Esophagus squamous epithelium (tissue), 5 donors: ENCODE results near the gene ASPN. TPM values are rescaled to one million over a fixed set of nuclear protein-coding genes. Genes with fewer than 3 reads are reported as not detected.

Experiments used
- DNase-seq: peaks from one replicate; lab custom pipeline; 2025; lab: John Stamatoyannopoulos, UW
- H3K27ac ChIP-seq, 4 donors: fragments of 200-600 bp; sonication (generic); one replicate each; pipeline ENCODE4 v1.5.1; 2016 to 2019; ENCODE audit warnings: mild to moderate bottlenecking in 1 of 4
- H3K27me3 ChIP-seq, 4 donors: fragments of 200-600 bp; sonication (generic); 1 replicate in 3 of 4; 2 replicates in 1 of 4; pipeline versions ENCODE4 v1.5.1 to v1.6.0; 2017 to 2021; ENCODE audit warnings: antibody characterized with exemption in 1 of 4
- H3K36me3 ChIP-seq, 3 donors: fragments of 200-600 bp; sonication (generic); one replicate each; pipeline ENCODE4 v1.5.1; 2016 to 2019
- H3K4me1 ChIP-seq, 3 donors: fragments of 200-600 bp; sonication (generic); one replicate each; pipeline ENCODE4 v1.5.1; 2017 to 2019
- H3K4me3 ChIP-seq, 4 donors: fragments of 200-600 bp; sonication (generic); 1 replicate in 3 of 4; 2 replicates in 1 of 4; pipeline ENCODE4 v1.5.1; 2016 to 2019; ENCODE audit warnings: mild to moderate bottlenecking in 2 of 4, moderate library complexity in 1 of 4
- H3K9me3 ChIP-seq, 3 donors: fragments of 200-600 bp; sonication (generic); one replicate each; pipeline ENCODE4 v1.5.1; 2016 to 2019
- CTCF ChIP-seq, 6 experiments: fragments of 450-650 bp in 4 of 6; fragments of 200-600 bp in 2 of 6; sonication (generic) in 2 of 6; IDR thresholded peaks; one replicate each; pipeline ENCODE4 v1.5.1; 2016 to 2019; ENCODE audit warnings: antibody characterized with exemption in 6 of 6, mild to moderate bottlenecking in 4 of 6, moderate library complexity in 4 of 6
- POLR2A ChIP-seq, 4 donors: fragments of 450-650 bp; IDR thresholded peaks; one replicate each; pipeline ENCODE4 v1.6.1; 2017; ENCODE audit warnings: antibody characterized with exemption in 4 of 4, mild to moderate bottlenecking in 4 of 4, moderate library complexity in 3 of 4
- WGBS, 2 donors: methylation state at CpG; one replicate each; pipeline ENCODE4 v1.1.5; 2018; 5-methylcytosine and 5-hydroxymethylcytosine counted together
- intact Hi-C: fragments of 100-400 bp; cut with DNase I; formaldehyde crosslinking; loops from one replicate; pipeline ENCODE4 v1.15.0; 2022
- total RNA-seq, 4 donors: library from RNA; depleted of rRNA; stranded (reverse); fragments of >200 nt; gene quantifications; one replicate each; pipeline ENCODE4 v1.1.0, GENCODE V29; 2016
- donor health status: DM: yes; HTN: yes; CAD: no.

ASPN gene
- total RNA-seq, 4 donors from 2014 or later: 0.34 to 7.4 (median 1.8) TPM

- intact Hi-C loops: no loop called here
- Histone ChIP-seq H3K36me3 (no peaks in the 10 kb centered on the region), H3K9me3 (no peaks in the 10 kb centered on the region), H3K4me1 (peaks cover 0 to 21% (median 7%) of the 10 kb centered on the region in 3 donors), H3K27me3 (no peaks in the 10 kb centered on the region), H3K4me3 (no peak overlapping the region), H3K27ac (no peak overlapping the region)
- WGBS, 2 donors: 74 to 86% methylated on average over 3 of the region's 3 CpGs
- no peak for DNase-seq
- TF ChIP-seq CTCF (IDR thresholded peaks at IDR 0.05): no peak
These were observed 30.3 kb upstream of the ASPN start for GRCh38 chr9:92512622-92513021.

GRCh38 chr9:92510747-92511146, 28.4 kb upstream of the ASPN start:
- Histone ChIP-seq H3K9me3 (no peaks in the 10 kb centered on the region), H3K27me3 (no peaks in the 10 kb centered on the region), H3K4me3 (no peak overlapping the region), H3K36me3 (no peaks in the 10 kb centered on the region), H3K27ac (no peak overlapping the region), H3K4me1 (peaks cover 0 to 39% (median 21%) of the 10 kb centered on the region in 3 donors)
- no peak for TF ChIP-seq CTCF (IDR thresholded peaks at IDR 0.05)
- no peak for TF ChIP-seq POLR2A (IDR thresholded peaks at IDR 0.05)
- intact Hi-C loops: no loop called here
- DNase-seq: no peak

- Histone ChIP-seq H3K4me3 (no peak overlapping the region), H3K27me3 (no peaks in the 10 kb centered on the region), H3K9me3 (no peaks in the 10 kb centered on the region), H3K36me3 (no peaks in the 10 kb centered on the region), H3K4me1 (peaks cover 4 to 56% (median 36%) of the 10 kb centered on the region in 3 donors), H3K27ac (no peak overlapping the region)
- WGBS, 2 donors: 84 to 97% methylated on average over 5 of the region's 5 CpGs
- intact Hi-C loops: loop anchor here (10.0 kb wide), 1 partner anchor 86 kb away; no protein-coding TSS in a partner anchor
- no peak for DNase-seq
- no peak for TF ChIP-seq POLR2A (IDR thresholded peaks at IDR 0.05)
- TF ChIP-seq CTCF (IDR thresholded peaks at IDR 0.05): no peak
These were observed 26.7 kb upstream of the ASPN start for GRCh38 chr9:92509050-92509449.

- Histone ChIP-seq H3K36me3 (no peaks in the 10 kb centered on the region), H3K4me1 (peaks cover 4 to 65% (median 43%) of the 10 kb centered on the region in 3 donors), H3K9me3 (no peaks in the 10 kb centered on the region), H3K27me3 (no peaks in the 10 kb centered on the region), H3K4me3 (no peak overlapping the region), H3K27ac (peak overlapping the region in 3 of 4 donors; percentile 0 to 87 (median 83))
- no peak for DNase-seq
- 63 to 69% methylated on average over 8 to 9 of the region's 10 CpGs for WGBS, 2 donors
- intact Hi-C loops: loop anchor here (10.0 kb wide), 1 partner anchor 87 kb away; no protein-coding TSS in a partner anchor
- TF ChIP-seq CTCF (IDR thresholded peaks at IDR 0.05) (no peak), POLR2A (IDR thresholded peaks at IDR 0.05) (no peak)
These were observed 25.9 kb upstream of the ASPN start for GRCh38 chr9:92508018-92508820.

- WGBS, 2 donors: 67% methylated on average over 4 of the region's 4 CpGs
- no peak for TF ChIP-seq CTCF (IDR thresholded peaks at IDR 0.05)
- no peak for TF ChIP-seq POLR2A (IDR thresholded peaks at IDR 0.05)
- peaks cover 4 to 60% (median 43%) of the 10 kb centered on the region in 3 donors for H3K4me1 ChIP-seq
- no peaks in the 10 kb centered on the region for H3K9me3 ChIP-seq
- intact Hi-C loops: loop anchor here (10.0 kb wide), 1 partner anchor 87 kb away; no protein-coding TSS in a partner anchor
- H3K4me3 ChIP-seq: no peak overlapping the region
- peak overlapping the region; percentile 64 to 87 (median 75) for H3K27ac ChIP-seq
- H3K36me3 ChIP-seq: no peaks in the 10 kb centered on the region
- no peaks in the 10 kb centered on the region for H3K27me3 ChIP-seq
- no peak for DNase-seq
These were observed 25.2 kb upstream of the ASPN start for GRCh38 chr9:92507496-92507895.
